SH-SY5Y (cell line): Measurements from ENCODE around the gene SPEN.

Experiments
- GATA2 ChIP-seq: IDR thresholded peaks from 2 replicates; pipeline ENCODE4 v1.6.1; 2011; ENCODE audit warnings: mild to moderate bottlenecking, low read depth, low read length
- GATA3 ChIP-seq: IDR thresholded peaks from 2 replicates; pipeline ENCODE4 v1.6.1; 2011; ENCODE audit warnings: low read depth, mild to moderate bottlenecking, low read length, moderate library complexity

DNA sequence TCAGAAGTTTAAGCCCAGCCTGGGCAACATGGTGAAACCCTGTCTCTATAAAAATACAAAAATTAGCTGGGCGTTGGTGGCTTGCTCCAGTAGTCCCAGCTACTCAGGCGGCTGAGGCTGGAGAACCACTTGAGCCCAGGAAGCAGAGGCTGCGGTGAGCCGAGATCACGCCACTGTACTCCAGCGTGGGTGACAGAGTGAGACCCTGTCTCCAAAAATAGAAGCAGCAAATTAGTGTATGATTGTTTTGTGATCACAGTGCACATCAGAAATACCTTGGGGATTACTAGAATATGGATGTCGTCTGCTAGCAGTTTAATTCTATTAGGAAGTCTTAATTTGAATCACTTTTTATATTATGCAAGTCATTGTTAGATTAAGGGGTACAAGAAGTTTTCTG, 69.4 kb downstream of the SPEN start:
- TF ChIP-seq GATA2, result no peak
- no peak for TF ChIP-seq GATA3
